Measurements from ENCODE around the gene TMEM151B.
"Not testable (repeated sequence)": the region's sequence is repeated elsewhere in the genome, so short reads cannot be mapped to it uniquely, and the experiment has no call there.

TMEM151B gene

GRCh38 chr6:44269921-44270525 lies at the start of gene TMEM151B:
TMEM151B (plus strand) TSS chr6:44270450; CDS start chr6:44270743, 293 bp downstream.
- DNase-seq (ENCODE audit: low read depth in 1 of 2, low spot score in 1 of 2): no peak

GRCh38 chr6:44220913-44221290 lies 49.3 kb upstream of the TMEM151B start:
- no peak for DNase-seq (ENCODE audit: low read depth in 1 of 2, low spot score in 1 of 2)

- DNase-seq (ENCODE audit: low read depth in 1 of 2, low spot score in 1 of 2): peak; percentile 47 to 55
These were observed 48.8 kb upstream of the TMEM151B start for GRCh38 chr6:44221291-44221960.

GRCh38 chr6:44221961-44222335 lies 48.3 kb upstream of the TMEM151B start:
- DNase-seq (ENCODE audit: low read depth in 1 of 2, low spot score in 1 of 2): no peak

GRCh38 chr6:44222486-44223318 lies 47.5 kb upstream of the TMEM151B start:
- no peak for DNase-seq (ENCODE audit: low read depth in 1 of 2, low spot score in 1 of 2)

- peak; percentile 63 to 73 for DNase-seq (ENCODE audit: low read depth in 1 of 2, low spot score in 1 of 2)
These were observed 46.8 kb upstream of the TMEM151B start, which contains the start of gene SLC29A1 for GRCh38 chr6:44223319-44224028. SLC29A1 (plus strand) TSS chr6:44223595; CDS start chr6:44227314, 3,719 bp downstream.

GRCh38 chr6:44224029-44224964 lies 46.0 kb upstream of the TMEM151B start:
- no peak for DNase-seq (ENCODE audit: low read depth in 1 of 2, low spot score in 1 of 2)

- no peak for DNase-seq (ENCODE audit: low read depth in 1 of 2, low spot score in 1 of 2)
These were observed 45.3 kb upstream of the TMEM151B start for GRCh38 chr6:44224965-44225305.

- DNase-seq (ENCODE audit: low read depth in 1 of 2, low spot score in 1 of 2): no peak
These were observed 44.5 kb upstream of the TMEM151B start for GRCh38 chr6:44225579-44226325.

GRCh38 chr6:44226368-44227147 lies 43.7 kb upstream of the TMEM151B start:
- DNase-seq (ENCODE audit: low read depth in 1 of 2, low spot score in 1 of 2): no peak

GRCh38 chr6:44227148-44227793 lies 43.0 kb upstream of the TMEM151B start:
- DNase-seq (ENCODE audit: low read depth in 1 of 2, low spot score in 1 of 2): no peak

- no peak for DNase-seq (ENCODE audit: low read depth in 1 of 2, low spot score in 1 of 2)
These were observed 42.2 kb upstream of the TMEM151B start for GRCh38 chr6:44228031-44228430.

- DNase-seq (ENCODE audit: low read depth in 1 of 2, low spot score in 1 of 2): no peak
These were observed 41.8 kb upstream of the TMEM151B start for GRCh38 chr6:44228433-44228832.

GRCh38 chr6:44228836-44229235 lies 41.4 kb upstream of the TMEM151B start:
- no peak for DNase-seq (ENCODE audit: low read depth in 1 of 2, low spot score in 1 of 2)

GRCh38 chr6:44229376-44230033 lies 40.7 kb upstream of the TMEM151B start:
- DNase-seq (ENCODE audit: low read depth in 1 of 2, low spot score in 1 of 2): no peak

- no peak for DNase-seq (ENCODE audit: low read depth in 1 of 2, low spot score in 1 of 2)
These were observed 40.1 kb upstream of the TMEM151B start for GRCh38 chr6:44230034-44230675.

GRCh38 chr6:44231426-44231825 lies 38.8 kb upstream of the TMEM151B start:
- not testable (repeated sequence) for DNase-seq (ENCODE audit: low read depth in 1 of 2, low spot score in 1 of 2)

Measured in activated T-helper 1 cell treated with anti-CD3 and anti-CD28 coated beads, Interleukin-2, amount 50 U/mL, for 16 hours (primary cell).